KMS-11 (cell line): Measurements from ENCODE around the gene MVB12B.

ENCODE experiments used
- H2AFZ ChIP-seq: fragments of 200-600 bp; sonication (generic); 2 replicates; pipeline ENCODE4 v1.6.1; 2016; ENCODE audit warnings: antibody characterized with exemption, mixed run types, low read depth
- H3K27ac ChIP-seq: fragments of 200-600 bp; sonication (generic); 2 replicates; pipeline ENCODE4 v1.6.1; 2016; ENCODE audit warnings: mild to moderate bottlenecking, mixed run types
- H3K27me3 ChIP-seq: fragments of 200-600 bp; sonication (generic); 2 replicates; pipeline ENCODE4 v1.6.1; 2017; ENCODE audit warnings: mild to moderate bottlenecking, low read depth, mixed run types, moderate library complexity; ENCODE audit not compliant: insufficient read depth
- H3K36me3 ChIP-seq: fragments of 200-600 bp; sonication (generic); 2 replicates; pipeline ENCODE4 v1.6.1; 2017; ENCODE audit warnings: mild to moderate bottlenecking, mixed run types; ENCODE audit not compliant: insufficient read depth
- H3K4me1 ChIP-seq: fragments of 200-600 bp; sonication (generic); 2 replicates; pipeline ENCODE4 v1.6.1; 2016; ENCODE audit warnings: mild to moderate bottlenecking, low read depth, mixed run types; ENCODE audit not compliant: poor library complexity, severe bottlenecking
- H3K4me2 ChIP-seq: fragments of 200-600 bp; sonication (generic); 2 replicates; pipeline ENCODE4 v1.7.0; 2016; ENCODE audit warnings: mild to moderate bottlenecking, mixed run types
- H3K4me3 ChIP-seq: fragments of 200-600 bp; sonication (generic); IDR thresholded peaks from 2 replicates; pipeline ENCODE4 v1.6.1; 2017; ENCODE audit warnings: low read depth, low read length, mixed read lengths; ENCODE audit not compliant: insufficient read depth
- H3K79me2 ChIP-seq: fragments of 200-600 bp; sonication (generic); 2 replicates; pipeline ENCODE4 v1.6.1; 2016; ENCODE audit warnings: low read depth, mixed run types; ENCODE audit not compliant: insufficient read depth
- H3K9ac ChIP-seq: fragments of 200-600 bp; sonication (generic); 2 replicates; pipeline ENCODE4 v1.6.1; 2016; ENCODE audit warnings: mild to moderate bottlenecking, mixed run types
- H4K20me1 ChIP-seq: fragments of 200-600 bp; sonication (generic); 2 replicates; pipeline ENCODE4 v1.6.1; 2016; ENCODE audit warnings: mild to moderate bottlenecking, mixed run types; ENCODE audit not compliant: insufficient read depth
- TF ChIP-seq, protein P1 (sequence below): fragments of 200-600 bp; sonication (generic); conservative IDR thresholded peaks from 2 replicates; pipeline ENCODE4 v1.6.1; 2017; ENCODE audit warnings: low read depth, mild to moderate bottlenecking, antibody characterized with exemption, low read length, moderate library complexity, mixed read lengths

MVB12B gene

DNA sequence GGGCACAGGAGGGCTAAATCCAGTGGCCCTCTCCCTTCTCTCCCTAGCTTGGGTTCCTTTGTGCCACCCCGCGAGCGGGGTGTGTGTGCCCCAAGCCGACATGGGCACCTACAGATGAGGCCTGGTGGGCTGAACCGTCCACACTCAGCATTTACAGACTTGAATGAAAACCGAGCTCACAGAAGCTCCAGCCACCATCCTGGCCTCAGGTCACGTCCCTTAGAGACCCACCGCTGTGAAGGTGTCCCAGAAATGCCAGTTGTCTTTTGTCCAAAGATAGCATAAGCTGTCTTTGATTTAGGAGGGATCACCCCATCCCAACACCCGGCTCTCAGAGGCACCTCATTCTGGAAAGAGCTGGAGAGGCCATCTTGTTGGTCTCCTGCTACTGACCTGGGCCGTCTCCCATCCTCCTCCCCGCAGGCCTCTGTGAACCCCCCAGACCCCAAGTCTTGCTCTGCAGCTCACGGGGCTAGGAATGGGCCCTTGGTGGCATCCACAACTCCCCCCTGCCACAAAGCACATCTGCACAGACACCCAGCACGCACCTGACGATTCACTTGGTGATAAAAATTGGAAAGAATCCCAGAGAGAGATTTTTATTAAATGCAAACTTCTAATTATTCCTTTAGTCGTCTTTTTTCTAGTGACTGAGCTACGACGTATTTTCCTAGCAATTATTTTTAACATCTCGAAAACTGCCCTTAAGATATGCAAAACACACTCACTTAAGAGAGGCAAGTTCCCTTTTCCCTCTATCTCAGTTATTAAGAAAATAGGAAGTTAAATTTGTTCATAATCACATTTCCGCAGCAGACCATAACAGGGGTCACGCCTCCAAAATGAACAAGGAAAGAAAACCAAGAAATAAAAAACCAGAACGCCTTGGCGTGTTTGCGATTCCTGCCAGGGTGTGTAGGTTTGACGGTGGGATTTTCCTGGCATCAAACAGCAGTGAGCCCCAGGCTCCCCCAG, 206.6 kb downstream of the MVB12B start:
- Histone ChIP-seq H3K27ac (no peak overlapping the region), H3K9ac (no peak overlapping the region), H3K4me3 (no peak overlapping the region), H4K20me1 (no peaks in the 10 kb centered on the region), H3K79me2 (no peaks in the 10 kb centered on the region), H3K36me3 (no peaks in the 10 kb centered on the region), H2AFZ (no peak overlapping the region), H3K4me2 (no peak overlapping the region), H3K27me3 (no peaks in the 10 kb centered on the region), H3K4me1 (no peaks in the 10 kb centered on the region)
- TF ChIP-seq, protein P1, sequence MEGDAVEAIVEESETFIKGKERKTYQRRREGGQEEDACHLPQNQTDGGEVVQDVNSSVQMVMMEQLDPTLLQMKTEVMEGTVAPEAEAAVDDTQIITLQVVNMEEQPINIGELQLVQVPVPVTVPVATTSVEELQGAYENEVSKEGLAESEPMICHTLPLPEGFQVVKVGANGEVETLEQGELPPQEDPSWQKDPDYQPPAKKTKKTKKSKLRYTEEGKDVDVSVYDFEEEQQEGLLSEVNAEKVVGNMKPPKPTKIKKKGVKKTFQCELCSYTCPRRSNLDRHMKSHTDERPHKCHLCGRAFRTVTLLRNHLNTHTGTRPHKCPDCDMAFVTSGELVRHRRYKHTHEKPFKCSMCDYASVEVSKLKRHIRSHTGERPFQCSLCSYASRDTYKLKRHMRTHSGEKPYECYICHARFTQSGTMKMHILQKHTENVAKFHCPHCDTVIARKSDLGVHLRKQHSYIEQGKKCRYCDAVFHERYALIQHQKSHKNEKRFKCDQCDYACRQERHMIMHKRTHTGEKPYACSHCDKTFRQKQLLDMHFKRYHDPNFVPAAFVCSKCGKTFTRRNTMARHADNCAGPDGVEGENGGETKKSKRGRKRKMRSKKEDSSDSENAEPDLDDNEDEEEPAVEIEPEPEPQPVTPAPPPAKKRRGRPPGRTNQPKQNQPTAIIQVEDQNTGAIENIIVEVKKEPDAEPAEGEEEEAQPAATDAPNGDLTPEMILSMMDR: no peak

DNA sequence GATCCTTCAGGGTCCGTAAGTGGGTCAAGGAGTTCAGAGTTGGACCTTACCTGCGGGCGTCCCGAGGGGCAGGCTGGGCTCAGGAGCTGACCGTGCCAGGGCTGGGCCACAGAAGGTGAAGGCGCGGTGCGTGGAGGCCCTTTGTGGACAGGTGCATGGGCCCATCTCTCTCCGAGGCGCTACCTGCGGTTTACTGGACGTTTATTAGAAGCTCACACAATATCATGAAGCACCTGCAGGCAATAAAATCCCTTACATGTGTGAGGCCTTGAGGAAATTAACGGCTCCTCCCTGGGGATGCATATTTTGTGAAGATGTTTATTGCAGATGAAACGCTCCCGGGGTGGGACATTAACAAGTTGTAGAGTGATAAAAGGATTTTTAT, 207.3 kb downstream of the MVB12B start:
- Histone ChIP-seq H3K79me2 (no peaks in the 10 kb centered on the region), H3K4me2 (no peak overlapping the region), H3K4me3 (no peak overlapping the region), H4K20me1 (no peaks in the 10 kb centered on the region), H3K4me1 (no peaks in the 10 kb centered on the region), H3K9ac (no peak overlapping the region), H2AFZ (no peak overlapping the region), H3K27me3 (no peaks in the 10 kb centered on the region), H3K36me3 (no peaks in the 10 kb centered on the region), H3K27ac (no peak overlapping the region)
- TF ChIP-seq, protein P1: no peak

DNA sequence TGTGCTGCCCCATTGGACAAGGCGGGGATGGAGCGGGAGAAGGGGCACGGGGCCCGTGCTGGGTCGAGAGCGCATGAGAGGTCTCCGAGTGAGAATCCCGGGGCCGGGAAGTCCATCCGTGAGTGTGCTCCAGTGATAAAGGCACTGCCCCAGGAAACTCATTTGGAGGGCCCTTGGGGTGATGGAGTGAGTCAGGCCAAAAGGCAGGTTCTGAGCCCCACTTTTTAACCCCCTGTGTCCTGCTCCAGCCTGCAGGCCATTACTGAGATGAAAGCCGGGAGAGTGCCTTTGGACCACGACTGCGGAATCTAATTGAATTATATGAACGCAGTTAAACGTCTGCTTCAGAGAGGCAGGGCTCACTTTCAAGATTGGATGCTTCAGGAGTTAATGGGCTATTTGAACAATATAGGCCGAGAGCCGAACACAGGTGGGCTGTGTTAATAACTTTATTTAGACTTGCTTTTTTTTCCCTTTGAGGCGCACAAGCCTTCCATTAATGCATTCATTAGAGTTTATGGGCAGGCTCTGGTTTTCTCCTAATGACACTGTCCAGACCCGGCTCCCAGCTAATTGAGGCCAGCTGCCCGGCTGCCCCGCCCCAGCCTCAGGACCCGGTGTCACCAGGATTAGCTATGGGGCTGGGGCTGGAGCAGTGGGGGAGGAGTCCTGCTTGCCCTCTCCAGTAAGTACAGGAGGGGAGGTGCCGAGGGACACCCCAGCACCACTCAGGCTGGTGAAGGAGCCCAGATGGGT, 208.0 kb downstream of the MVB12B start:
- no peak overlapping the region for H2AFZ ChIP-seq
- H3K27ac ChIP-seq: no peak overlapping the region
- no peak overlapping the region for H3K4me3 ChIP-seq
- H3K9ac ChIP-seq: no peak overlapping the region
- H3K36me3 ChIP-seq: no peaks in the 10 kb centered on the region
- no peaks in the 10 kb centered on the region for H4K20me1 ChIP-seq
- H3K4me1 ChIP-seq: no peaks in the 10 kb centered on the region
- TF ChIP-seq, protein P1: no peak
- no peaks in the 10 kb centered on the region for H3K79me2 ChIP-seq
- H3K4me2 ChIP-seq: no peak overlapping the region
- no peaks in the 10 kb centered on the region for H3K27me3 ChIP-seq

DNA sequence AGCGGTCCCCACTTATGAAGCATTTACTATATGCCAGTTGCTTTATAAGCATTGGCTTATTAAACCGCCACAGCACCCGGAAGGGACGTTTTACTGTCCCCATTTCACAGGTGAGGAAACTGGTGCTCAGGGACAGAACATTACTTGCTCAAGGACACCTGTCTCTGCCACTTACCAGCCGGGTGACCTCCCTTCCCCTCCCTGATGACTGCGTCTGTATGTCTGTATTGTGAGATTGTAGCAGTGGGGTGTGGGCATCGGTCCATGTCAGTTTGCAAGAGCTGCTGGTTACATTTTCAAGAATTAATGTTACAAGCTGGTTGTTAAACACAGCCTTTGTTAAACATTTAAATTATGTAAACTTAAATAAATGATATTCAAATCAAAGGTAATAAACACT, 209.5 kb downstream of the MVB12B start:
- H3K36me3 ChIP-seq: no peaks in the 10 kb centered on the region
- H3K9ac ChIP-seq: no peak overlapping the region
- TF ChIP-seq, protein P1: no peak
- no peak overlapping the region for H3K27ac ChIP-seq
- H3K4me1 ChIP-seq: no peaks in the 10 kb centered on the region
- H3K79me2 ChIP-seq: no peaks in the 10 kb centered on the region
- no peak overlapping the region for H2AFZ ChIP-seq
- no peaks in the 10 kb centered on the region for H3K27me3 ChIP-seq
- no peak overlapping the region for H3K4me3 ChIP-seq
- H3K4me2 ChIP-seq: no peak overlapping the region
- H4K20me1 ChIP-seq: no peaks in the 10 kb centered on the region
